Right renal pelvis (tissue), 4 donors: ENCODE data around the gene CRB2. TPM values are rescaled to one million over a fixed set of nuclear protein-coding genes. Genes with fewer than 3 reads are reported as not detected.

ENCODE experiments used
- DNase-seq, 4 donors: peaks; one replicate each; pipeline ENCODE4 v3.0.0-alpha.2; 2013; ENCODE audit warnings: low read depth in 4 of 4, low spot score in 3 of 4, missing footprints in 1 of 4
- polyA plus RNA-seq, 4 donors: library from polyadenylated mRNA; unstranded; fragments of 120-200 nt; gene quantifications; one replicate each; pipeline ENCODE4 v1.2.1, GENCODE V29; 2013; ENCODE audit not compliant: insufficient read length in 4 of 4

CRB2 gene
- polyA plus RNA-seq, 4 donors, result 22.7 to 34.6 (median 23.8) TPM

DNA sequence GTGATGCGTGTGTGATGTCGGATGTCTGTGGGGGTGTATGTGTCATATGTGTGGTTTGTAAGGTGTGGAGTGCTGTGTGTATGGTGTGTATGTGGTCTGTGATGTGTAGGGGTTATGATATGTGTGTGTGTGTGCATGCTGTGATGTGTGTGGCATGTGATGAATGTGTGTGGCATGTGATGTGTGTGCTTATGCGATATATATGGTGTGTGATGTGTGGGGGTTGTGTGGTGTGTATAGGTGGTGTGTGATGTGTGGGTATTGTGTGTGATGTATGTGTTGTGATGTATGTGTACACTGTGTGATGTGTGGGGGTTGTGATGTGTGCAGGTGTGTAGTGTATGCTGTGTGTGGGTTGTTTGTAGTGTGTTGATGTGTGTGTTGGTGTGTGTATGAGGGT lies 9.2 kb upstream of the CRB2 start:
- no peak for DNase-seq

GRCh38 chr9:123347289-123348060 lies 8.5 kb upstream of the CRB2 start:
- DNase-seq, result no peak

GRCh38 chr9:123348317-123348992 lies 7.5 kb upstream of the CRB2 start:
- no peak for DNase-seq

GRCh38 chr9:123349033-123349432 lies 7.0 kb upstream of the CRB2 start:
- DNase-seq, result no peak

GRCh38 chr9:123349691-123350480 lies 6.1 kb upstream of the CRB2 start:
- DNase-seq, result no peak

DNA sequence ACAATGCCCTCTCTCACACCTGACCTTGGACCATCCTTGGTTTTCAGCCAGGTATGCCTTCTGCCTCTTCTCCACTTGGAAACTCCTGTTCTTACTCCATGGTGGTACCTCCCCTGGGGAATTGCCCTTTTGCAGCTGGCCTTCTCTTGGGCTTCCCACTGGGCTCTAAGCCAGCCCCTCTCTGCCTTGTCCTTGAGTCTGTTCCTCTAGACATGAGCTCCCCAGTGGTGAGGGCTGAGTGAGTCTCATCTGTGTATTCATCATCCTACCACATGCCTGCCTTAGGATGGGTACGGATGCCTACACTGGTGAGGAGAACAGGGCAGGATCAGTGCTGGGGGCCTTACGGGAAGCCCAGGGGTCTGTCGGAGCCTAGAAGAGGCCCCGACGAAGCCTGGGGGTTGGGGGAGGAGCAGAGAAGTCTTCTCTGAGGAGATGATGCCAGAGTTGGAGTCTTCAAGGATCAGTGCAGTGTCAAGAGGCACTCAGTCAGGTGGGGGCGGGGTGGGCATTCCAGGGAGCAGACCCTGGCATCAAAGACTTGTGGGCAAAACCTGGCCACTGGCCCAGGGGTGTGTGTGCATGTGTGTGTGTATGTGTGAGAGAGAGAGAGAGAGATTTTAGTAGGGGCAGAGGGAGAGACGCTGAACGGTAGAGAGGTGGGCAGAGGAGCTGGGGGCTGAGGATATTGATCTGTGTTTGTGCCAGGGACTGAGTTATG lies 5.2 kb upstream of the CRB2 start:
- no peak for DNase-seq

DNA sequence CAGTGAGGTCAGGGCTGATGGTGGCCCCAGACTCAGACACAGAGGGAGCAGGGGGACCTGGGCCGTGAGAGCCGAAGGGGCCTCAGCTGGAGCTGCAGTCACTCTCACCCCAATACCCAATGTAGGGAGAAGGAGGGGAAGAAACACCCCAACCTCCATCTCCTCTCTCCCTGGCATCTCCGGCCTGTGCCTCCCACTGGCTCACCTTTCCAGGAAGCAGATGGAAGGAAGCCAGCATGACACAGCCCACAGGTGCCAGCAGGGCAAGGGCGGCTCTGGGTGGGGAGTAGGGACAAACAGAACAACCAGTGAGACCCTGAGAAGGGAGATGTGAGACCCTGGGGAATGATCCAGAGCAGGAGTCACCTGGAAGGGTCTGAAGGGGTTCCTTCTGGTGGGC lies 3.0 kb upstream of the CRB2 start:
- no peak for DNase-seq

GRCh38 chr9:123353984-123354591 lies 1.9 kb upstream of the CRB2 start:
- DNase-seq, result no peak

DNA sequence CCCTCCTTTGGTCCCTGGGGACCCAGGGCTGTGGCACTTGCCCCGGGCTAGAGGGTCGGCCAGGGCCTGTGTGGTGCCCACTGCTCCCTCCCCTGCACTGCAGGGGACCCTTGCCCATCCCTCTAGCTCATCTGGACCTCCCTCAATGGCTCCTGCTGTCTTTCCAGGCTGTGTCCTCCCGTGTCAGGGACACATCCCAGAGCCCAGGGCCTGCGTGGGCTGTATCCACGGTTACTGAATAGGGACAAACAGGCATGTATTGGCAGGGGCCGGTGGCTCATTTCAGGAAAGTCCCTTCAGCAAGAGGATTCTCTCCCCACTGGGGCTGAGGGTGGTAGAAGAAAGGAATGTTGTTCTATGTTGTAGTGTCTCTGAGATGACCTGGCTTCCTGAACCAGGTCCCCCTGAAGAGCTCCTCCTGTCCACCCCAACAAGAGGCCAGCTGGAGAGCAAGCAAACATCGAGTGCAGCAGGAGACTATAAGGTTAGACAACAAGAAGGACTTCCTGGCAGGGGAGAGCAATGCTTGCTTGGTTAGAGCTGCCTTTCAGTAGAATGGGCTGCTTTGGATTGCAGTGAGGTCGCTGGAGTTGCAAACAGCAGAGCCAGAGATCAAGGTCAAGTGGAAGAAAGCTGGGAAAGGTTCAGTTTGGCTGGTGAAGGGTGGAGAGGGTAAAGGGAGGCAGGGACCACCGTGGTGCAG lies 1.0 kb upstream of the CRB2 start:
- DNase-seq, result no peak

DNA sequence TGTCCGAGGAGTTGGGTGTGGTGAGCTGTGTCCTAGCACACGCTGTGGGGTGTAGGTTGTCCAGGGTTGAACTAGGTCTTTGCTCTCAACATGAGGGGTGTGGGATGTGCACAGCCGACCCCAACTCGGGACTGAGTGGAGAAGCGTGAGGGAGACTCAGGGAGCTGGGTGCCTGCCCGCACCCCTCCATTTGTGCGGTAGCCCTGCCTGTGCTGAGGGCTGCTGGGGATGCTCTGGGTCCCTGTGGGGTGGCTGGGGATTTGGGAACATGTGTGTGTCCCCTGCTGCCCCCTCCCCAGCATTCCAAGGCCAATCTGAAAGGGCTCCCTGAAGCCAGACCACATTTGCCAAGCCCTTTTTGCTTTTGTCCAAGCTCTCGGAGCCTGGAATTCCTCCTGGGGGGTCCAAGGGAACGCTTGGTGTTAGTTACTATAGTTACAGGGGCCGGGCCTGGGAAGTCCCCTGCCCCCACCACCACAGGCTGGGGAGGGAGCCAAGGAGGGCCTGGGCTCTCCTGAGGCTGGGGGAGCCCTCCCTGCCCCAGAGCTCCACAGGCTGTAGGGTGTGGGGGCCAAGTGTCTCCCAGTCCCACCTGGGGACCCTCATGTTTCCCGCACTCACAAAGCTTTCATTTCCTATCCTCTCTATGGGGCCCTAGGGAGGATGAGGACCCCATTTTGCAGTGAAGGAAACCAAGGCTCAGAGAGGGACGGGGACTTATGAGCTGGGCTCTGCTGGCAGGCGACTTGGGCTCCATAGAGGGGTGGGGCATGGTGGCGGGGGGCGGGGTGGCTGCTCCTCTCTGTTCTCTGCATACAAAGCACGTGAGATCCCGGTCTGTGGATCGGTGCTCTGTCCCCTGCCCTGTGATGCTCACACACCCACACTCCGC lies 1.1 kb downstream of the CRB2 start:
- no peak for DNase-seq

- DNase-seq, result no peak
Observed at GRCh38 chr9:123357743-123358059, 1.7 kb downstream of the CRB2 start.

- no peak for DNase-seq
Observed at GRCh38 chr9:123358181-123358905, 2.3 kb downstream of the CRB2 start.

- no peak for DNase-seq
Observed at GRCh38 chr9:123359106-123359505, 3.1 kb downstream of the CRB2 start.

DNA sequence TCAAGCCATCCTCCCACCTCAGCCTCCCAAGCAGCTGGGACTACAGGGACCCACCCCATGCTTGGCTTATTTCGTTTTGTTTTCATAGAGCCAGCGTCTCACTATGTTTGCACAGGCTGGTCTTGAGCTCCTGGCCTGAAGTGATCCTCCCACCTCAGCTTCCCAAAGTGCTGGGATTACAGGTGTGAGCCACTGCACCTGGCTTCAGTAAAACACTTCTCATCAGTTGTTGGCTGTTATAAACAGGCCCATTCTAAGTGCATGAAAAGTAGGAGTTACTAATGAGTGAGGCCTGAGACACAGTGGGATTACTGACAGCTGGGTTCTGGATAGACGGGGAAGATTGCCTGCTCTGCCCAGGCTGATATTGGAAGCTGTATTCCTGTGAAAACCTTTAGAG lies 3.5 kb downstream of the CRB2 start:
- DNase-seq, result no peak

- peak in 1 of 4 donors; percentile 51 for DNase-seq
Observed at GRCh38 chr9:123360161-123361085, 4.4 kb downstream of the CRB2 start.

GRCh38 chr9:123361086-123361730 lies 5.2 kb downstream of the CRB2 start:
- no peak for DNase-seq
